Neural progenitor cell (in vitro differentiated cells): ENCODE measurements around the gene THAP5. TPM values are rescaled to one million over a fixed set of nuclear protein-coding genes. Genes with fewer than 3 reads are reported as not detected.

ENCODE experiments used
- DNase-seq: peaks from one replicate; pipeline ENCODE4 v3.0.0-alpha.2; 2016; ENCODE audit warnings: low spot score
- H2AFZ ChIP-seq: fragments of 200-600 bp; sonication (generic); replicated peaks from 2 replicates; pipeline ENCODE4 v1.6.1; 2016; ENCODE audit warnings: antibody characterized with exemption
- H3F3A ChIP-seq: fragments of 200-600 bp; sonication (generic); 2 replicates; pipeline ENCODE4 v1.6.1; 2016; ENCODE audit warnings: antibody characterized with exemption, low read depth
- H3K27ac ChIP-seq: fragments of 200-600 bp; sonication (generic); 2 replicates; pipeline ENCODE4 v1.5.1; 2016; ENCODE audit warnings: mild to moderate bottlenecking
- H3K27me3 ChIP-seq: fragments of 200-600 bp; sonication (generic); 2 replicates; pipeline ENCODE4 v1.6.1; 2016; ENCODE audit warnings: mild to moderate bottlenecking, moderate library complexity
- H3K36me3 ChIP-seq: fragments of 200-600 bp; sonication (generic); 2 replicates; pipeline ENCODE4 v1.5.1; 2016
- H3K4me1 ChIP-seq: fragments of 200-600 bp; sonication (generic); 2 replicates; pipeline ENCODE4 v1.6.1; 2016; ENCODE audit warnings: mixed run types
- H3K4me2 ChIP-seq: fragments of 200-600 bp; sonication (generic); 2 replicates; pipeline ENCODE4 v1.6.1; 2016
- H3K4me3 ChIP-seq: fragments of 200-600 bp; sonication (generic); 2 replicates; pipeline ENCODE4 v1.5.1; 2016
- H3K79me2 ChIP-seq: fragments of 200-600 bp; sonication (generic); 2 replicates; pipeline ENCODE4 v1.6.1; 2016; ENCODE audit warnings: low read depth
- H3K9ac ChIP-seq: fragments of 200-600 bp; sonication (generic); 2 replicates; pipeline ENCODE4 v1.6.1; 2016
- H3K9me3 ChIP-seq: fragments of 200-600 bp; sonication (generic); 2 replicates; pipeline ENCODE4 v1.5.1; 2016; ENCODE audit warnings: low read depth
- H4K20me1 ChIP-seq: fragments of 200-600 bp; sonication (generic); 2 replicates; pipeline ENCODE4 v1.6.1; 2016; ENCODE audit warnings: low read depth
- H3K27ac Mint-ChIP-seq: 3 replicates; pipeline ENCODE4 v1.8.0; 2021; ENCODE audit warnings: mixed read lengths
- H3K27me3 Mint-ChIP-seq: 2 replicates; pipeline ENCODE4 v1.8.0; 2022; ENCODE audit warnings: low read depth, mild to moderate bottlenecking, inconsistent platforms, moderate library complexity, mixed read lengths; ENCODE audit not compliant: insufficient read depth
- H3K36me3 Mint-ChIP-seq: 3 replicates; pipeline ENCODE4 v1.8.0; 2021; ENCODE audit warnings: mixed read lengths
- H3K4me1 Mint-ChIP-seq: 3 replicates; pipeline ENCODE4 v1.8.0; 2021; ENCODE audit warnings: mixed read lengths
- H3K4me3 Mint-ChIP-seq: 3 replicates; pipeline ENCODE4 v1.8.0; 2021; ENCODE audit warnings: mild to moderate bottlenecking, moderate library complexity, mixed read lengths
- H3K9me3 Mint-ChIP-seq: 3 replicates; pipeline ENCODE4 v1.8.0; 2020; ENCODE audit warnings: mixed read lengths
- EZH2 ChIP-seq: fragments of 200-600 bp; sonication (generic); IDR thresholded peaks from 2 replicates; pipeline ENCODE4 v1.6.1; 2017; ENCODE audit warnings: antibody characterized with exemption, mild to moderate bottlenecking, moderate library complexity
- EZH2phosphoT487 ChIP-seq: fragments of 200-600 bp; sonication (generic); IDR thresholded peaks from 2 replicates; pipeline ENCODE4 v1.6.1; 2017; ENCODE audit warnings: antibody characterized with exemption
- total RNA-seq: library from RNA; depleted of rRNA; stranded (reverse); fragments of >200 nt; gene quantifications from 2 replicates; pipeline ENCODE4 v1.2.3, GENCODE V29; 2015; ENCODE audit warnings: low replicate concordance
- TF ChIP-seq, protein P1 (sequence below): fragments of 200-600 bp; sonication (generic); IDR thresholded peaks from 2 replicates; pipeline ENCODE4 v1.5.1; 2017; ENCODE audit warnings: antibody characterized with exemption, mild to moderate bottlenecking

The THAP5 gene
- total RNA-seq, 1 donor from 2014 or later: 55.6 TPM

GRCh38 chr7:108586274-108586710 lies 16.8 kb upstream of the THAP5 start:
- H3K27ac Mint-ChIP-seq: no peak overlapping the region
- no peak for DNase-seq
- H3K9me3 ChIP-seq: no peaks in the 10 kb centered on the region
- H3K27ac ChIP-seq: no peak overlapping the region
- H3K4me1 ChIP-seq: peaks cover 11% of the 10 kb centered on the region
- no peaks in the 10 kb centered on the region for H3K36me3 ChIP-seq
- no peak overlapping the region for H3K4me3 Mint-ChIP-seq
- H3K9ac ChIP-seq: no peak overlapping the region
- peaks cover 17% of the 10 kb centered on the region for H3K4me1 Mint-ChIP-seq
- no peaks in the 10 kb centered on the region for H3K36me3 Mint-ChIP-seq
- no peaks in the 10 kb centered on the region for H4K20me1 ChIP-seq
- TF ChIP-seq EZH2: no peak
- TF ChIP-seq, protein P1, sequence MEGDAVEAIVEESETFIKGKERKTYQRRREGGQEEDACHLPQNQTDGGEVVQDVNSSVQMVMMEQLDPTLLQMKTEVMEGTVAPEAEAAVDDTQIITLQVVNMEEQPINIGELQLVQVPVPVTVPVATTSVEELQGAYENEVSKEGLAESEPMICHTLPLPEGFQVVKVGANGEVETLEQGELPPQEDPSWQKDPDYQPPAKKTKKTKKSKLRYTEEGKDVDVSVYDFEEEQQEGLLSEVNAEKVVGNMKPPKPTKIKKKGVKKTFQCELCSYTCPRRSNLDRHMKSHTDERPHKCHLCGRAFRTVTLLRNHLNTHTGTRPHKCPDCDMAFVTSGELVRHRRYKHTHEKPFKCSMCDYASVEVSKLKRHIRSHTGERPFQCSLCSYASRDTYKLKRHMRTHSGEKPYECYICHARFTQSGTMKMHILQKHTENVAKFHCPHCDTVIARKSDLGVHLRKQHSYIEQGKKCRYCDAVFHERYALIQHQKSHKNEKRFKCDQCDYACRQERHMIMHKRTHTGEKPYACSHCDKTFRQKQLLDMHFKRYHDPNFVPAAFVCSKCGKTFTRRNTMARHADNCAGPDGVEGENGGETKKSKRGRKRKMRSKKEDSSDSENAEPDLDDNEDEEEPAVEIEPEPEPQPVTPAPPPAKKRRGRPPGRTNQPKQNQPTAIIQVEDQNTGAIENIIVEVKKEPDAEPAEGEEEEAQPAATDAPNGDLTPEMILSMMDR: no peak
- no peak for TF ChIP-seq EZH2phosphoT487
- no peak overlapping the region for H3K4me3 ChIP-seq
- no peaks in the 10 kb centered on the region for H3F3A ChIP-seq
- H3K79me2 ChIP-seq: no peaks in the 10 kb centered on the region
- H3K27me3 Mint-ChIP-seq: peaks cover 2% of the 10 kb centered on the region
- H3K27me3 ChIP-seq: no peaks in the 10 kb centered on the region
- no peak overlapping the region for H3K4me2 ChIP-seq
- H2AFZ ChIP-seq: no peak overlapping the region
- no peaks in the 10 kb centered on the region for H3K9me3 Mint-ChIP-seq

GRCh38 chr7:108585843-108586242 lies 16.3 kb upstream of the THAP5 start:
- Histone ChIP-seq H3K4me2 (no peak overlapping the region), H3K36me3 (no peaks in the 10 kb centered on the region), H3K4me1 (peaks cover 13% of the 10 kb centered on the region), H3K79me2 (no peaks in the 10 kb centered on the region), H2AFZ (no peak overlapping the region), H3K9ac (no peak overlapping the region), H3F3A (no peaks in the 10 kb centered on the region), H3K4me3 (no peak overlapping the region), H3K27me3 (no peaks in the 10 kb centered on the region), H3K9me3 (no peaks in the 10 kb centered on the region), H3K27ac (no peak overlapping the region), H4K20me1 (no peaks in the 10 kb centered on the region)
- Mint-ChIP-seq H3K9me3 (no peaks in the 10 kb centered on the region), H3K4me3 (no peak overlapping the region), H3K27ac (no peak overlapping the region), H3K4me1 (peaks cover 17% of the 10 kb centered on the region), H3K36me3 (no peaks in the 10 kb centered on the region), H3K27me3 (peaks cover 2% of the 10 kb centered on the region)
- TF ChIP-seq, protein P1: no peak
- DNase-seq: no peak

DNA sequence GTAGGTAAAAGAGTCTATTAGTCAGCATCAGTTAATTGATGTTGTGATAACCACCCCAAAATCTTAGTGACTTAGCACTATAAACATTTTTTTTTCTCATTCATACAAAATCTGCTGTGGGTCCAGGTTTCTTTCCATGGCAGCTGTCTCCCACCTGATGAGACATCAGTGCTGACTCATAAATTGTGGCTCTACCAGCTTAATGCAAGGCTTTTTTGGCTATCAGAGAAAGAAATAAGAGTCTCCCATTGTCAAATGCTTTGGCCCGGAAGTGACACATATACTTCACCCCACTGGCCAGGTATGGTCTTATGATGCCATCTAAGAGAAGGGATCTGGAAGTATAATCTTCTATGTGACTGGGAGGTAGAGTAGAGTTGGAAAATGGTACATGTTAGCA lies 14.7 kb upstream of the THAP5 start:
- Mint-ChIP-seq H3K9me3 (peaks cover 4% of the 10 kb centered on the region), H3K4me1 (peaks cover 8% of the 10 kb centered on the region), H3K27ac (no peak overlapping the region), H3K27me3 (peaks cover 3% of the 10 kb centered on the region), H3K36me3 (peaks cover 4% of the 10 kb centered on the region), H3K4me3 (no peak overlapping the region)
- H4K20me1 ChIP-seq: no peaks in the 10 kb centered on the region
- no peaks in the 10 kb centered on the region for H3K36me3 ChIP-seq
- H3K27me3 ChIP-seq: no peaks in the 10 kb centered on the region
- no peak overlapping the region for H2AFZ ChIP-seq
- no peaks in the 10 kb centered on the region for H3F3A ChIP-seq
- H3K4me2 ChIP-seq: no peak overlapping the region
- TF ChIP-seq EZH2phosphoT487: no peak
- TF ChIP-seq, protein P1: no peak
- DNase-seq: no peak
- no peaks in the 10 kb centered on the region for H3K79me2 ChIP-seq
- no peaks in the 10 kb centered on the region for H3K9me3 ChIP-seq
- H3K27ac ChIP-seq: no peak overlapping the region
- peaks cover 13% of the 10 kb centered on the region for H3K4me1 ChIP-seq
- no peak overlapping the region for H3K9ac ChIP-seq
- no peak overlapping the region for H3K4me3 ChIP-seq
